GM12878 (cell line): ENCODE results near the gene CTXN1. TPM values are rescaled to one million over a fixed set of nuclear protein-coding genes. Genes with fewer than 3 reads are reported as not detected.

Experiments used
- HCFC1 ChIP-seq: fragments of 150-350 bp; IDR thresholded peaks from 2 replicates; pipeline ENCODE4 v1.6.1; 2014; ENCODE audit warnings: low read length
- IKZF1 ChIP-seq: fragments of 450-650 bp; conservative IDR thresholded peaks from 2 replicates; pipeline ENCODE4 v1.6.1; 2017; ENCODE audit warnings: antibody characterized with exemption, mild to moderate bottlenecking
- IKZF2 ChIP-seq, 2 experiments: fragments of 450-650 bp; IDR thresholded peaks; 2 replicates each; pipeline ENCODE4 v1.6.1; 2017; ENCODE audit warnings: mild to moderate bottlenecking in 2 of 2, moderate library complexity in 2 of 2
- MTA2 ChIP-seq: fragments of 450-650 bp; IDR thresholded peaks from 2 replicates; pipeline ENCODE4 v1.6.1; 2016; ENCODE audit warnings: low read depth, mild to moderate bottlenecking, moderate library complexity
- POLR2AphosphoS2 ChIP-seq: IDR thresholded peaks from 2 replicates; pipeline ENCODE4 v1.6.1; 2011; ENCODE audit warnings: low read depth, mild to moderate bottlenecking, low read length, improper control_type of control experiment, moderate library complexity
- SMARCA5 ChIP-seq: fragments of 450-650 bp; IDR thresholded peaks from 2 replicates; pipeline ENCODE4 v1.6.1; 2017; ENCODE audit warnings: mild to moderate bottlenecking
- SRF ChIP-seq, 2 experiments: IDR thresholded peaks; 2 replicates each; pipeline ENCODE4 v1.6.1; 2011; ENCODE audit warnings: low read depth in 2 of 2, low read length in 2 of 2, mild to moderate bottlenecking in 1 of 2, moderate library complexity in 1 of 2
- STAT3 ChIP-seq: IDR thresholded peaks from 2 replicates; pipeline ENCODE4 v1.6.1; 2011; ENCODE audit warnings: low read depth, low read length, improper control_type of control experiment
- YBX1 ChIP-seq: fragments of 450-650 bp; IDR thresholded peaks from 2 replicates; pipeline ENCODE4 v1.6.1; 2016; ENCODE audit warnings: antibody characterized with exemption
- ZNF622 ChIP-seq: fragments of 450-650 bp; IDR thresholded peaks from 2 replicates; pipeline ENCODE4 v1.6.1; 2017; ENCODE audit warnings: mild to moderate bottlenecking, inconsistent platforms
- polyA plus RNA-seq, 11 experiments: library from polyadenylated mRNA; depleted of rRNA in 4 of 11; unstranded in 6 of 11; stranded (reverse) in 5 of 11; fragments of >200 nt; fragmentation: Nextera tagmentation in 4 of 11; fragmentation: Illumina TruSeq in 1 of 11; extraction: Ambion mirVana in 4 of 11; extraction: Trizol in 1 of 11; gene quantifications; 1 replicate in 1 of 11; 2 replicates in 10 of 11; pipeline versions ENCODE4 v1.2.1 to v1.2.3, GENCODE V29; 2011 to 2016; ENCODE audit warnings: inconsistent platforms in 2 of 11, missing spikeins in 2 of 11, low read depth in 1 of 11
- total RNA-seq, 4 experiments: library from RNA; depleted of rRNA in 3 of 4; stranded (reverse); fragments of >200 nt in 3 of 4; fragmentation: Illumina TruSeq in 1 of 4; extraction: Trizol in 1 of 4; gene quantifications; 2 replicates each; pipeline versions ENCODE4 v1.2.1 to v1.2.3, GENCODE V29; 2013 to 2021
- TF ChIP-seq, protein P1 (sequence below): fragments of 450-650 bp; IDR thresholded peaks from 2 replicates; pipeline ENCODE4 v1.6.1; 2017; ENCODE audit warnings: mild to moderate bottlenecking, moderate library complexity
- TF ChIP-seq, protein P2 (sequence below), 3 experiments: IDR thresholded peaks in 2 of 3; conservative IDR thresholded peaks in 1 of 3; 2 replicates each; pipeline ENCODE4 v1.5.1; 2011; ENCODE audit warnings: low read depth in 3 of 3, low read length in 3 of 3, mild to moderate bottlenecking in 3 of 3, control low read depth in 2 of 3, moderate library complexity in 2 of 3, inconsistent platforms in 1 of 3, mixed read lengths in 1 of 3; ENCODE audit not compliant: control insufficient read depth in 2 of 3, insufficient read depth in 1 of 3; ENCODE audit errors: extremely low read depth in 1 of 3
- TF ChIP-seq, protein P3 (sequence below): fragments of 450-650 bp; IDR thresholded peaks from 2 replicates; pipeline ENCODE4 v1.6.1; 2016; ENCODE audit warnings: mild to moderate bottlenecking
- TF ChIP-seq, protein P4 (sequence below): fragments of 450-650 bp; IDR thresholded peaks from 2 replicates; pipeline ENCODE4 v1.6.1; 2016; ENCODE audit warnings: mild to moderate bottlenecking, moderate library complexity, borderline replicate concordance
- TF ChIP-seq, protein P5 (sequence below): fragments of 450-650 bp; IDR thresholded peaks from 2 replicates; pipeline ENCODE4 v1.6.1; 2016; ENCODE audit warnings: mild to moderate bottlenecking

Gene CTXN1
- total and polyA plus RNA-seq, 10 of the 15 experiments (the other 5 are each of a cell fraction or from before 2014, with no cell fraction given), result 0.04 to 1.0 (median 0.38) TPM; not detected in 4

DNA sequence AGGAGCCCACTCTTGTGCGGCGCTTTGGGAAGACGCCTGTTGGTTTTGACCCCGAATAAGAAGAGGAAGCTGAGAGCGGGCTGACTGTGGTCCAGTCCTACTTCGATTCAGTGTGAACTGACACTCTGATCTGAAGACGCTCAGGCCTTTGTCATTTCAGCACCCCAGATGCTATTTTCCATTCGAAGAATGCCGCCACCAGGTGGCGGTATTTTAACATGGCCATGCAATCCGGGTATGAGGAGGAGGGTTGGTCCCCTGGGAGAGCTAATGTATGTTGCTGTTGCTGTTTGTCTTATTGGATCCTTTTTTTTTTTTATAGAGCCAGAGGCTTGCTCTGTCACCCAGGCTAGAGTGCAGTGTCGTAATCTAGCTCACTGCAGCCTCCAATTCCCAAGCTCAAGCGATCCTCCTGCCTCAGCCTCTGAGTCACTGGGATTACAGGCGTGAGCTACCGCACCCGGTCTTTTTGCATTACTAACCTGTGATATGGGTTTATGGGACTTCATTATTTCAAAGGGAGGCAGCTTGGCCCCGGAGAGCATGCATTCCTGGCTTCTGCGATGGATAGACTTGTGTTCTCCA, 18.3 kb upstream of the CTXN1 start (continued):
- TF ChIP-seq, protein P1, sequence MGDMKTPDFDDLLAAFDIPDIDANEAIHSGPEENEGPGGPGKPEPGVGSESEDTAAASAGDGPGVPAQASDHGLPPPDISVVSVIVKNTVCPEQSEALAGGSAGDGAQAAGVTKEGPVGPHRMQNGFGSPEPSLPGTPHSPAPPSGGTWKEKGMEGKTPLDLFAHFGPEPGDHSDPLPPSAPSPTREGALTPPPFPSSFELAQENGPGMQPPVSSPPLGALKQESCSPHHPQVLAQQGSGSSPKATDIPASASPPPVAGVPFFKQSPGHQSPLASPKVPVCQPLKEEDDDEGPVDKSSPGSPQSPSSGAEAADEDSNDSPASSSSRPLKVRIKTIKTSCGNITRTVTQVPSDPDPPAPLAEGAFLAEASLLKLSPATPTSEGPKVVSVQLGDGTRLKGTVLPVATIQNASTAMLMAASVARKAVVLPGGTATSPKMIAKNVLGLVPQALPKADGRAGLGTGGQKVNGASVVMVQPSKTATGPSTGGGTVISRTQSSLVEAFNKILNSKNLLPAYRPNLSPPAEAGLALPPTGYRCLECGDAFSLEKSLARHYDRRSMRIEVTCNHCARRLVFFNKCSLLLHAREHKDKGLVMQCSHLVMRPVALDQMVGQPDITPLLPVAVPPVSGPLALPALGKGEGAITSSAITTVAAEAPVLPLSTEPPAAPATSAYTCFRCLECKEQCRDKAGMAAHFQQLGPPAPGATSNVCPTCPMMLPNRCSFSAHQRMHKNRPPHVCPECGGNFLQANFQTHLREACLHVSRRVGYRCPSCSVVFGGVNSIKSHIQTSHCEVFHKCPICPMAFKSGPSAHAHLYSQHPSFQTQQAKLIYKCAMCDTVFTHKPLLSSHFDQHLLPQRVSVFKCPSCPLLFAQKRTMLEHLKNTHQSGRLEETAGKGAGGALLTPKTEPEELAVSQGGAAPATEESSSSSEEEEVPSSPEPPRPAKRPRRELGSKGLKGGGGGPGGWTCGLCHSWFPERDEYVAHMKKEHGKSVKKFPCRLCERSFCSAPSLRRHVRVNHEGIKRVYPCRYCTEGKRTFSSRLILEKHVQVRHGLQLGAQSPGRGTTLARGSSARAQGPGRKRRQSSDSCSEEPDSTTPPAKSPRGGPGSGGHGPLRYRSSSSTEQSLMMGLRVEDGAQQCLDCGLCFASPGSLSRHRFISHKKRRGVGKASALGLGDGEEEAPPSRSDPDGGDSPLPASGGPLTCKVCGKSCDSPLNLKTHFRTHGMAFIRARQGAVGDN, result no peak
- TF ChIP-seq ZNF622, result no peak
- TF ChIP-seq, protein P2, sequence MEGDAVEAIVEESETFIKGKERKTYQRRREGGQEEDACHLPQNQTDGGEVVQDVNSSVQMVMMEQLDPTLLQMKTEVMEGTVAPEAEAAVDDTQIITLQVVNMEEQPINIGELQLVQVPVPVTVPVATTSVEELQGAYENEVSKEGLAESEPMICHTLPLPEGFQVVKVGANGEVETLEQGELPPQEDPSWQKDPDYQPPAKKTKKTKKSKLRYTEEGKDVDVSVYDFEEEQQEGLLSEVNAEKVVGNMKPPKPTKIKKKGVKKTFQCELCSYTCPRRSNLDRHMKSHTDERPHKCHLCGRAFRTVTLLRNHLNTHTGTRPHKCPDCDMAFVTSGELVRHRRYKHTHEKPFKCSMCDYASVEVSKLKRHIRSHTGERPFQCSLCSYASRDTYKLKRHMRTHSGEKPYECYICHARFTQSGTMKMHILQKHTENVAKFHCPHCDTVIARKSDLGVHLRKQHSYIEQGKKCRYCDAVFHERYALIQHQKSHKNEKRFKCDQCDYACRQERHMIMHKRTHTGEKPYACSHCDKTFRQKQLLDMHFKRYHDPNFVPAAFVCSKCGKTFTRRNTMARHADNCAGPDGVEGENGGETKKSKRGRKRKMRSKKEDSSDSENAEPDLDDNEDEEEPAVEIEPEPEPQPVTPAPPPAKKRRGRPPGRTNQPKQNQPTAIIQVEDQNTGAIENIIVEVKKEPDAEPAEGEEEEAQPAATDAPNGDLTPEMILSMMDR (IDR thresholded peaks at IDR 0.05 in 2 of 3, conservative IDR thresholded peaks at IDR 0.05 in 1 of 3; ENCODE audit: control insufficient read depth in 2 of 3, extremely low read depth in 1 of 3, insufficient read depth in 1 of 3, low read depth in 3 of 3, low read length in 3 of 3), result peak; percentile 70 to 82 (median 80)
- TF ChIP-seq HCFC1, result no peak
- TF ChIP-seq STAT3, result no peak
- TF ChIP-seq, protein P3, sequence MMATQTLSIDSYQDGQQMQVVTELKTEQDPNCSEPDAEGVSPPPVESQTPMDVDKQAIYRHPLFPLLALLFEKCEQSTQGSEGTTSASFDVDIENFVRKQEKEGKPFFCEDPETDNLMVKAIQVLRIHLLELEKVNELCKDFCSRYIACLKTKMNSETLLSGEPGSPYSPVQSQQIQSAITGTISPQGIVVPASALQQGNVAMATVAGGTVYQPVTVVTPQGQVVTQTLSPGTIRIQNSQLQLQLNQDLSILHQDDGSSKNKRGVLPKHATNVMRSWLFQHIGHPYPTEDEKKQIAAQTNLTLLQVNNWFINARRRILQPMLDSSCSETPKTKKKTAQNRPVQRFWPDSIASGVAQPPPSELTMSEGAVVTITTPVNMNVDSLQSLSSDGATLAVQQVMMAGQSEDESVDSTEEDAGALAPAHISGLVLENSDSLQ, result no peak
- TF ChIP-seq IKZF2 (IDR thresholded peaks at IDR 0.05), result no peak
- TF ChIP-seq MTA2, result no peak; the same call in 1 of the 2 replicates
- TF ChIP-seq, protein P4, sequence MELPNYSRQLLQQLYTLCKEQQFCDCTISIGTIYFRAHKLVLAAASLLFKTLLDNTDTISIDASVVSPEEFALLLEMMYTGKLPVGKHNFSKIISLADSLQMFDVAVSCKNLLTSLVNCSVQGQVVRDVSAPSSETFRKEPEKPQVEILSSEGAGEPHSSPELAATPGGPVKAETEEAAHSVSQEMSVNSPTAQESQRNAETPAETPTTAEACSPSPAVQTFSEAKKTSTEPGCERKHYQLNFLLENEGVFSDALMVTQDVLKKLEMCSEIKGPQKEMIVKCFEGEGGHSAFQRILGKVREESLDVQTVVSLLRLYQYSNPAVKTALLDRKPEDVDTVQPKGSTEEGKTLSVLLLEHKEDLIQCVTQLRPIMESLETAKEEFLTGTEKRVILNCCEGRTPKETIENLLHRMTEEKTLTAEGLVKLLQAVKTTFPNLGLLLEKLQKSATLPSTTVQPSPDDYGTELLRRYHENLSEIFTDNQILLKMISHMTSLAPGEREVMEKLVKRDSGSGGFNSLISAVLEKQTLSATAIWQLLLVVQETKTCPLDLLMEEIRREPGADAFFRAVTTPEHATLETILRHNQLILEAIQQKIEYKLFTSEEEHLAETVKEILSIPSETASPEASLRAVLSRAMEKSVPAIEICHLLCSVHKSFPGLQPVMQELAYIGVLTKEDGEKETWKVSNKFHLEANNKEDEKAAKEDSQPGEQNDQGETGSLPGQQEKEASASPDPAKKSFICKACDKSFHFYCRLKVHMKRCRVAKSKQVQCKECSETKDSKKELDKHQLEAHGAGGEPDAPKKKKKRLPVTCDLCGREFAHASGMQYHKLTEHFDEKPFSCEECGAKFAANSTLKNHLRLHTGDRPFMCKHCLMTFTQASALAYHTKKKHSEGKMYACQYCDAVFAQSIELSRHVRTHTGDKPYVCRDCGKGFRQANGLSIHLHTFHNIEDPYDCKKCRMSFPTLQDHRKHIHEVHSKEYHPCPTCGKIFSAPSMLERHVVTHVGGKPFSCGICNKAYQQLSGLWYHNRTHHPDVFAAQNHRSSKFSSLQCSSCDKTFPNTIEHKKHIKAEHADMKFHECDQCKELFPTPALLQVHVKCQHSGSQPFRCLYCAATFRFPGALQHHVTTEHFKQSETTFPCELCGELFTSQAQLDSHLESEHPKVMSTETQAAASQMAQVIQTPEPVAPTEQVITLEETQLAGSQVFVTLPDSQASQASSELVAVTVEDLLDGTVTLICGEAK, result no peak
- TF ChIP-seq IKZF1, result no peak
- TF ChIP-seq, protein P5, sequence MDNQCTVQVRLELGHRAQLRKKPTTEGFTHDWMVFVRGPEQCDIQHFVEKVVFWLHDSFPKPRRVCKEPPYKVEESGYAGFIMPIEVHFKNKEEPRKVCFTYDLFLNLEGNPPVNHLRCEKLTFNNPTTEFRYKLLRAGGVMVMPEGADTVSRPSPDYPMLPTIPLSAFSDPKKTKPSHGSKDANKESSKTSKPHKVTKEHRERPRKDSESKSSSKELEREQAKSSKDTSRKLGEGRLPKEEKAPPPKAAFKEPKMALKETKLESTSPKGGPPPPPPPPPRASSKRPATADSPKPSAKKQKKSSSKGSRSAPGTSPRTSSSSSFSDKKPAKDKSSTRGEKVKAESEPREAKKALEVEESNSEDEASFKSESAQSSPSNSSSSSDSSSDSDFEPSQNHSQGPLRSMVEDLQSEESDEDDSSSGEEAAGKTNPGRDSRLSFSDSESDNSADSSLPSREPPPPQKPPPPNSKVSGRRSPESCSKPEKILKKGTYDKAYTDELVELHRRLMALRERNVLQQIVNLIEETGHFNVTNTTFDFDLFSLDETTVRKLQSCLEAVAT, result peak; percentile 42; the same call in 1 of the 2 replicates
- no peak for TF ChIP-seq POLR2AphosphoS2
- TF ChIP-seq SRF (IDR thresholded peaks at IDR 0.05; ENCODE audit: low read depth in 2 of 2, low read length in 2 of 2), result no peak
- TF ChIP-seq SMARCA5, result peak; percentile 91
- TF ChIP-seq YBX1, result no peak
